Thyroid gland (tissue), 4 donors: ENCODE results near the gene TSPAN8. TPM values are rescaled to one million over a fixed set of nuclear protein-coding genes. Genes with fewer than 3 reads are reported as not detected.

ENCODE experiments used
- DNase-seq, 2 donors: peaks; one replicate each; pipeline ENCODE4 v3.0.0-alpha.2; 2019
- H3K27ac ChIP-seq, 3 donors: fragments of 200-600 bp; sonication (generic); 1 replicate in 2 of 3; 2 replicates in 1 of 3; pipeline ENCODE4 v1.5.1; 2016 to 2019; ENCODE audit warnings: mild to moderate bottlenecking in 1 of 3, moderate library complexity in 1 of 3
- H3K27me3 ChIP-seq: fragments of 200-600 bp; sonication (generic); one replicate; pipeline ENCODE4 v1.5.1; 2019
- H3K36me3 ChIP-seq, 2 donors: fragments of 200-600 bp; sonication (generic); one replicate each; pipeline ENCODE4 v1.5.1; 2016 to 2019
- H3K4me1 ChIP-seq, 2 donors: fragments of 200-600 bp; sonication (generic); one replicate each; pipeline ENCODE4 v1.5.1; 2017 to 2019
- H3K4me3 ChIP-seq, 3 donors: fragments of 200-600 bp; sonication (generic); replicated peaks in 1 of 3; 1 replicate in 2 of 3; 2 replicates in 1 of 3; pipeline ENCODE4 v1.5.1; 2016; ENCODE audit warnings: mild to moderate bottlenecking in 1 of 3
- H3K9me3 ChIP-seq: fragments of 200-600 bp; sonication (generic); one replicate; pipeline ENCODE4 v1.5.1; 2017
- CTCF ChIP-seq, 6 experiments: fragments of 200-600 bp in 3 of 6; fragments of 450-650 bp in 3 of 6; sonication (generic) in 3 of 6; IDR thresholded peaks; one replicate each; pipeline ENCODE4 v1.5.1; 2016 to 2019; ENCODE audit warnings: antibody characterized with exemption in 6 of 6, mild to moderate bottlenecking in 2 of 6, inconsistent platforms in 1 of 6, moderate library complexity in 1 of 6
- POLR2A ChIP-seq, 2 donors: fragments of 450-650 bp; IDR thresholded peaks; one replicate each; pipeline ENCODE4 v1.6.1; 2017; ENCODE audit warnings: antibody characterized with exemption in 2 of 2, mild to moderate bottlenecking in 2 of 2, moderate library complexity in 1 of 2
- WGBS, 2 donors: methylation state at CpG; one replicate each; pipeline ENCODE4 v1.1.5; 2017; 5-methylcytosine and 5-hydroxymethylcytosine counted together
- intact Hi-C: fragments of 100-400 bp; cut with DNase I; formaldehyde crosslinking; loops from one replicate; pipeline ENCODE4 v1.15.1; 2023
- total RNA-seq, 4 donors: library from RNA; depleted of rRNA; stranded (reverse); fragments of >200 nt; gene quantifications; one replicate each; pipeline ENCODE4 v1.2.3, GENCODE V29; 2016

TSPAN8 gene
- total RNA-seq, 4 donors from 2014 or later: 3.7 to 9.6 (median 8.0) TPM

GRCh38 chr12:71109834-71110233 is 48.0 kb downstream of the TSPAN8 start:
- no peak for DNase-seq
- intact Hi-C loops: no loop called here
- Histone ChIP-seq H3K9me3 (no peaks in the 10 kb centered on the region), H3K27me3 (no peaks in the 10 kb centered on the region), H3K36me3 (no peaks in the 10 kb centered on the region), H3K27ac (no peak overlapping the region), H3K4me1 (no peaks in the 10 kb centered on the region), H3K4me3 (no peak overlapping the region)
- TF ChIP-seq POLR2A (IDR thresholded peaks at IDR 0.05) (no peak), CTCF (IDR thresholded peaks at IDR 0.05) (no peak)
- WGBS, 2 donors: 79 to 88% methylated on average over 5 of the region's 5 CpGs

DNA sequence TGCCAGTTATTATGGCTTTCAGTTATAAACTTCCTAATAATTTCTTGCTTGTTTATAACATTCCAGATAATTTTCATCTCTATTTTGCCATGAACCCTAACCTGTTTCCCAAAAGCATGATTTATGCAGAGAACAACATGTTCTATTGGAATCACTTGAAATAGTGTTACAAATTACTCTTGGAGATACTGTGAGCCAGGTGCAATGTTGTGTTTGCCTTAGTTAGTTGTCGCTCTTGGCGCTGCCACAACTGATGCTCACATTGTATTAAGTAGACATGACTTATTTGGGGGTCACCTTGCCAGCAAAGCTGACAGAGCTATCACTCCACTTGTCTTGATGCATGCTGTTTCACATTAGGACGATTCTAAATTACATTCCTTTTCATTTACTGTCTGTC is 49.4 kb downstream of the TSPAN8 start:
- no peak for TF ChIP-seq POLR2A (IDR thresholded peaks at IDR 0.05)
- TF ChIP-seq CTCF (IDR thresholded peaks at IDR 0.05): no peak
- intact Hi-C loops: no loop called here
- no peaks in the 10 kb centered on the region for H3K4me1 ChIP-seq
- no peak overlapping the region for H3K27ac ChIP-seq
- no peak overlapping the region for H3K4me3 ChIP-seq
- H3K27me3 ChIP-seq: no peaks in the 10 kb centered on the region
- H3K9me3 ChIP-seq: no peaks in the 10 kb centered on the region
- H3K36me3 ChIP-seq: no peaks in the 10 kb centered on the region
- DNase-seq: no peak
- WGBS, 2 donors: 75 to 78% methylated on average over 3 of the region's 3 CpGs

- Histone ChIP-seq H3K36me3 (no peaks in the 10 kb centered on the region), H3K27me3 (no peaks in the 10 kb centered on the region), H3K4me3 (no peak overlapping the region), H3K9me3 (no peaks in the 10 kb centered on the region), H3K27ac (no peak overlapping the region), H3K4me1 (no peaks in the 10 kb centered on the region)
- intact Hi-C loops: no loop called here
- TF ChIP-seq POLR2A (IDR thresholded peaks at IDR 0.05) (no peak), CTCF (IDR thresholded peaks at IDR 0.05) (no peak)
- WGBS, 2 donors: 85 to 91% methylated on average over 1 of the region's 1 CpG
- DNase-seq: no peak
Observed at GRCh38 chr12:71107936-71108335, 49.9 kb downstream of the TSPAN8 start.

DNA sequence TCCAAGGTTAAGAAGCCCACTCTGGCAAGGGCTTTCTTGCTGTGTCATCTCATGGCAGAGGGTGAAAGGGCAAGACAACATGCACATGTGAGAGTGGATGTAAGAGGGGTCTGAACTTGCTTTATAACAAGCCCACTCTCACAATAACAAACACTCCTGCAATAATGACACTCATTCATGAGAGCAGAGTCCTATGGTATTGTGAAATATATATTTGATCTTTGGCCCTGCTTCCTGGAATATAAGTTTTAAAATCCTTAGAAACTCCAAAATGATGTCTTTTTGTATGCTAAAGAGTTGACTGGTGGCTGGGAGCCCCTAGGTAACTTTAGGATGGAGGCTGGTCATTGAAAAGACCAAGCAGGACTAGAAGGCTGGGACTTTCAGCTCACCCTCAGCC is 51.8 kb downstream of the TSPAN8 start:
- intact Hi-C loops: no loop called here
- DNase-seq: no peak

DNA sequence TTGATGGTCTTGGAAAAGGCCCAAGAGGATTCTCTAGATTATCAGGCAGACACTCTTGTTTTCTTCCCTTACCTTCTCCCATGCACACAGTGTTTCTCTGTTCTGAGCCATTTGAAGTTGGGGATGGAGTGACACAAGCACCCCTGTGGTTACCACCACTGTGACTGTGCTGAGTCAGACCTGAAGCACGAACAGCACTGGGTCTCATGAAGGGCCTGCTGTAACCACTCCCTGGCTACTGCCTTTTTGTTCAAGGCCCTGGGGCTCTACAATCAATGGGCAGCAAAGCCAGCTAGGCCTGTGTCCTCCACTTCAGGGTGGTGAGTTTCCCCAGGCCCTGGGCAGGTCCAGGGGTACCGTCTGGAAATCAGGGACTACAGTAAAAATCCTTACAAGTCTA is 65.5 kb downstream of the TSPAN8 start:
- Histone ChIP-seq H3K9me3 (no peaks in the 10 kb centered on the region), H3K27ac (no peak overlapping the region), H3K27me3 (no peaks in the 10 kb centered on the region), H3K4me1 (no peaks in the 10 kb centered on the region), H3K36me3 (no peaks in the 10 kb centered on the region), H3K4me3 (no peak overlapping the region)
- TF ChIP-seq CTCF (IDR thresholded peaks at IDR 0.05) (no peak), POLR2A (IDR thresholded peaks at IDR 0.05) (no peak)
- intact Hi-C loops: no loop called here
- 46 to 50% methylated on average over 2 of the region's 2 CpGs for WGBS, 2 donors
- DNase-seq: no peak

More for the DNA sequence above, 51.8 kb downstream of the TSPAN8 start:
- Histone ChIP-seq H3K27ac (no peak overlapping the region), H3K4me1 (no peaks in the 10 kb centered on the region), H3K27me3 (no peaks in the 10 kb centered on the region), H3K36me3 (no peaks in the 10 kb centered on the region), H3K4me3 (no peak overlapping the region), H3K9me3 (no peaks in the 10 kb centered on the region)
- no peak for TF ChIP-seq POLR2A (IDR thresholded peaks at IDR 0.05)
- TF ChIP-seq CTCF (IDR thresholded peaks at IDR 0.05): no peak
